HG03064 (cell line): ENCODE measurements around the gene AMOTL1.
"Not testable (repeated sequence)": the region's sequence is repeated elsewhere in the genome, so short reads cannot be mapped to it uniquely, and the experiment has no call there.

Source experiments
- ATAC-seq: cut with Tn5 transposase; IDR thresholded peaks from one replicate; pipeline ENCODE4 v1.9.1; 2021; ENCODE audit warnings: low read depth; ENCODE audit not compliant: unreplicated experiment

AMOTL1 gene

GRCh38 chr11:94849839-94850238, 81.7 kb downstream of the AMOTL1 start:
- no peak for ATAC-seq

GRCh38 chr11:94851864-94852636, 83.9 kb downstream of the AMOTL1 start:
- ATAC-seq: no peak

GRCh38 chr11:94853288-94853687, 85.1 kb downstream of the AMOTL1 start:
- ATAC-seq: not testable (repeated sequence)

GRCh38 chr11:94853836-94854235, 85.7 kb downstream of the AMOTL1 start:
- no peak for ATAC-seq

- no peak for ATAC-seq
These were observed 86.8 kb downstream of the AMOTL1 start for GRCh38 chr11:94854770-94855633.

DNA sequence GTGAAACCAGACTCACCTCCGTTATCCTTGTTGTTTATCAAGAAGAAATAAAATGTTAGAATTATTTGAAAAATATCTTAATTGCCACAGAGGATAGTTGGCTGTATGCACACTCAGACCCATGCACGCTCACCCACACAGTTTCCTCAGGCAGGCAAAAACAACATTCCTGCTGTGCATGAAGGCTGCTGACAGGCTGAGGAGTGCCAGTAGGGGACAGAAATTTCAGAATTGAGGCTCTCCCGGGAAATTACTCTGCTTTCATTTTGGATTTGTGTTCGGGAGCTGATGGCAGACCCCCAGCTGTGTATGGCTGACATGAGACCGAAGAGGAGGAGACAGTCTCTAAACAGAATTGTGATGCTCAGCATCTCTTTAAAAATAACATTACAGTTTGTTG, 87.5 kb downstream of the AMOTL1 start:
- no peak for ATAC-seq

- no peak for ATAC-seq
These were observed 88.3 kb downstream of the AMOTL1 start for GRCh38 chr11:94856443-94856842.

DNA sequence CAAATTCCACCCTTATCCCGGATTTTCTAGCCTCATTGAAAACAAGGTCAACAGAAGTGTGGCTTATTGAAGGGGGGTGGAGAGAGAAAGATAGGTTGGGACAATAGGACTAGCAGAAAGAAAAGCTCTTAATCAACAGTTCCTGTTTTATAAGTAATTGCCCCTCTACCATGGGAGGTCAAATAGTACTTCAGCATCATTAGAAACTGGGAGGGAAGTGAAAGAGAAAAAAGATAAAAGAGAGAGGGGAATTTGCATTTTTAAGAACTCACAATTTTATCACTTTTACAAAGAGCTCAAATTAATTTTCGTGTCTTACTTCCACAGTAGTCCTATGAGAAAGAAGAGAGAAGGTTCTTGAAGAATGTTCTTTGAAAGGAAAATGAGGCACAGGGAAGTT, 89.2 kb downstream of the AMOTL1 start:
- no peak for ATAC-seq

DNA sequence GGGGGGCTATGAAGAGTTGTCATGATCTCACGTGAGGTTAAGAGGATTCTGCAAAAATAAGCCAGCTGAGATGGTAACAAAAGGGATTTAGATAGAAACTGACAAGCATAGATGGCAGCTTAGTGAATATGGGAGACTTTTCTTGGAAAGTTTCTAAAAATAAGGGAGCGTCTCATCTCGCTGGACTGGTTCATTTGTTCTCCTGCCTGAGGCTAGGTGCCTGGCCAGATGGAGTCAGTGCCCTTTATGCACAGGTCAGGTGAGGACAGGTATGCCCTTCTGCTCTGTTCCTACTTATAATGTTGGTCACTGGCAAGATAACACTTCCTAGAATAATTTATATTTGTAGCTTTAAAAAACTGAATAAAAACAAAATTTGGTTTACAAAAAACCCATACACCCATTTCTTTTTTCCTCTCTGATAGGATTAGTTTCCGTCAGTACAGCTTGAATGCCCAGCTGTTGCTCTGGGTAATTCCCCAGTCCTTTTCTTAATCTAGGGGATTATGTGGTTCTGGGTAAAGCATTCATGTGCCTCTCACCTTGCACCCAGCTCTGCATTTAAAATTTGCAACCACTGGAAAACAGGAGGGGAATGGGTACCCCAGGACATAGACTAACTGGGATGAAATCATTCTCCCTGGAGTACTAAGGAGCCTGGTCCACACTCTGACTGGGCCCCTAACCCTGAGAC, 90.0 kb downstream of the AMOTL1 start:
- ATAC-seq: no peak

DNA sequence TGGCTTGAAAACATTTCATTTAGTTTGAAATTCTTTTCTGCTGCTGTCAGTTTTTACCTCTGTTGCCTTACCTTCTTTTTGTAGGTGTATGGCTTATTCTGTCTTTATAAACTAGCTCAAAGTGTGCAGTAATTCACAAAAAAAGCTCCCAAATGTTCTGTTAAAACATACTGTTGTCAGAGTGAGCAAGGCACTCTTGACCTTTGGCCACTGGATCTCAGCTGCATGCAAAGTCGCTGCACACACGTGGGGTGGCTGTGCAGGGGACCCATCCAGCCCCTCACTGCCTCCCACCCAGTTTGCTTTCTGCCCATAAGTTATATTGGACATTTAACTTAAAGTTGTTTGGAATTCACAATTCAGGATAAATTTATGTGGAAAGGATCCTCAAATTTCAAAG, 92.2 kb downstream of the AMOTL1 start:
- no peak for ATAC-seq

DNA sequence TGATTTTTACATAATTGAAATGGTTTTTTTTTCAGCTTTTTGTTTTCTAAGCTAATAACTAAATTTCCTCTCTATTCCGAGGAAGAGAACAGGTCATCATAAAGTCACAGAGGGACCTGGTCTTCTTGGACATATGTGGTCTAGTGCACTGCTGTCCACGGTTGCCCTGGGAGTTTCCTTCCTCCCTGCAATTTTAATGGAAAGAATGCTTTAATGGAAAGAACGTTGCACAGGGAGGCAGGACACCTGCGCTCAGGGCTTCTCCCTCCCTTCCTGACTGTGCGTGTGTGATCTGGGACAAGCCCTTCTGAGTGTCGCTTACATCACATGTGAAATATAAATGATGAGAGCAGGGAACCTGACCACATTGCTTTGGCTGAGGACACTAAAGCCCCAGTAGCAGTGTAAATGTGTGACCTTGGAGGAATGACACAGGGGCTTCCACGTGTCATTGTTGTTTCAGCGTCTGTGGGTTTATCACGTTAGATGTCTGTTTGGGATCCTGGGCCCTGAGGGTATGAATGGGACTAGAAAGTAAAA, 93.2 kb downstream of the AMOTL1 start:
- no peak for ATAC-seq

DNA sequence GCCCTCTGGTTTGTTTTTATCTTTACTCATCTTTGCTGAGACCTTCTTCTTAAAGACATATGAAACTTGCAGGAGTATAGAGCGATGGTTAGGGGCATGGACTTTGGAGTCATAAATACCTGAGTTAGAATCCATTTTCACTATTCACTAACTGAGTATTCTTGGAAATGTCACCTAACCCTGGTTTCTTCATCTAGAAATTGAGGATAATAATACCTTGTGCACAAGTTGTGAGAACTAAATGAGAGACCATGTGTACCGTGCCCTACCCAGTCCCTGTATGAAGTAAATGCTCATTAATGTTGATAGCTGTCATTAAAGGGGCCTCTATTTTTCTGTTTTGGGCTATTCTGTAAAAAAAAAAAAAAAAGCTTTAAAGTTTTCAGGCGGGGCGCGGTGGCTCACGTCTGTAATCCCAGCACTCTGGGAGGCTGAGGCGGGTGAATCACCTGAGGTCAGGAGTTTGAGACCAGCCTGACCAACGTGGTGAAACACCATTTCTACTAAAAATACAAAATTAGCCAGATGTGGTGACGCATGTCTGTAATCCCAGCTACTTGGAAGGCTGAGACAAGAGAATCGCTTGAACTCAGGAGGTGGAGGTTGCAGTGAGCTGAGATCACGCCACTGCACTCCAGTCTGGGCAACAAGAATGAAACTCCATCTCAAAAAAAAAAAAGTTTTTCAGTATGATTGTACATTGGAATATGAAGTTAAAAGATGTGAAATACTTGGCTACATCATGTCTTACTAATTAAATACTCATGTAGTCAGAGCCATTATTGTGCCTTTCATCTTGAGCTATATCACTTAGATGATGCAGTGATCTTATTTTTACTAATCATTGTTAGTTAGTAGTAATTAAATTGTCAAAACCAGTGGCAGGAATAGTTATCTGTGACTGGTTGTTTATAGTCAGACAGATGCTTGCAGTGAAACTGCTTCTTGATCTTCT, 95.0 kb downstream of the AMOTL1 start:
- no peak for ATAC-seq

GRCh38 chr11:94864506-94865045, 96.4 kb downstream of the AMOTL1 start:
- ATAC-seq: no peak

DNA sequence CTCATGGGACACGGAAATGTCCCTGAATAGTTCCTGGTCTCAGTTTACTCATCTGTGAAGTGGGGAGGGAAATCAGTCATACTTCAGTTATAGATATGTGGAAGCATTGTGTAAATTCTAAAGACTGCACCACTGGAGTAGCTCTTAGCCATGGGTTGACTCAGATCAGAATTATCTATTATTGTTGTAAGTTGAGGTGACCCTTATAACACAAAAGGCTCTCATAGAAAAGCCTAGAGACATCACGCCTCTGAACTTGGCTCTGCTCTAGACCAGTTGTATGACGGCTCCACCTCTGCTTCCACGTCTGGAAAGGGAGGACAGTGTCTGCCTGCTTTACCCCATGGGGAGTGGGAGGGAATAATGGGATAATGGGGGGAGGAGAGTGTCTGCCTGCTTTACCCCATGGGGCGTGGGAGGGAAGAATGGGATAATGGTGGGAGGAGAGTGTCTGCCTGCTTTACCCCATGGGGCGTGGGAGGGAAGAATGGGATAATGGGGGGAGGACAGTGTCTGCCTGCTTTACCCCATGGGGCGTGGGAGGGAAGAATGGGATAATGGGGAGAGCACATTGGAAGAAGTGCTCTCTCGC, 98.2 kb downstream of the AMOTL1 start:
- no peak for ATAC-seq

- ATAC-seq: no peak
These were observed 99.0 kb downstream of the AMOTL1 start for GRCh38 chr11:94866936-94867795.

GRCh38 chr11:94868468-94868867, 100.3 kb downstream of the AMOTL1 start:
- ATAC-seq: no peak

- ATAC-seq: no peak
These were observed 101.0 kb downstream of the AMOTL1 start for GRCh38 chr11:94869186-94869585.

- no peak for ATAC-seq
These were observed 102.3 kb downstream of the AMOTL1 start for GRCh38 chr11:94870422-94870821.
